GM23338 (cell line): ENCODE data around the gene CHRNB2. TPM values are rescaled to one million over a fixed set of nuclear protein-coding genes. Genes with fewer than 3 reads are reported as not detected.

Source experiments
- ATAC-seq: fragments of 200-7000 bp; cut with Tn5 transposase; 3 replicates; pipeline ENCODE4 v1.9.1; 2020
- DNase-seq: peaks from one replicate; pipeline ENCODE4 v3.0.0-alpha.2; 2015; ENCODE audit warnings: low spot score
- H2AFZ ChIP-seq: fragments of 200-600 bp; sonication (generic); 2 replicates; pipeline ENCODE4 v1.8.0; 2016; ENCODE audit warnings: antibody characterized with exemption, mild to moderate bottlenecking, moderate library complexity
- H3F3A ChIP-seq: fragments of 200-600 bp; sonication (generic); replicated peaks from 2 replicates; pipeline ENCODE4 v1.8.0; 2017; ENCODE audit warnings: antibody characterized with exemption, mixed run types, low read depth
- H3K27ac ChIP-seq: fragments of 200-600 bp; sonication (generic); 2 replicates; pipeline ENCODE4 v1.6.1; 2016; ENCODE audit warnings: low read depth
- H3K27me3 ChIP-seq: fragments of 200-600 bp; sonication (generic); 2 replicates; pipeline ENCODE4 v1.8.0; 2016; ENCODE audit warnings: mild to moderate bottlenecking, mixed run types, moderate library complexity; ENCODE audit not compliant: insufficient read depth
- H3K36me3 ChIP-seq: fragments of 200-600 bp; sonication (generic); 2 replicates; pipeline ENCODE4 v1.8.0; 2016; ENCODE audit warnings: mild to moderate bottlenecking; ENCODE audit not compliant: insufficient read depth
- H3K4me1 ChIP-seq: fragments of 200-600 bp; sonication (generic); 2 replicates; pipeline ENCODE4 v1.8.0; 2016; ENCODE audit warnings: mild to moderate bottlenecking, moderate library complexity; ENCODE audit not compliant: insufficient read depth
- H3K4me2 ChIP-seq: fragments of 200-600 bp; sonication (generic); 2 replicates; pipeline ENCODE4 v1.7.1; 2017; ENCODE audit warnings: mixed run types
- H3K4me3 ChIP-seq: fragments of 200-600 bp; sonication (generic); 2 replicates; pipeline ENCODE4 v1.6.1; 2016; ENCODE audit warnings: mixed run types
- H3K79me2 ChIP-seq: fragments of 200-600 bp; sonication (generic); replicated peaks from 2 replicates; pipeline ENCODE4 v1.8.0; 2017; ENCODE audit warnings: mild to moderate bottlenecking; ENCODE audit not compliant: insufficient read depth
- H3K9me2 ChIP-seq: fragments of 200-600 bp; sonication (generic); 2 replicates; pipeline ENCODE4 v1.8.0; 2017; ENCODE audit not compliant: insufficient read depth
- H4K20me1 ChIP-seq: fragments of 200-600 bp; sonication (generic); replicated peaks from 2 replicates; pipeline ENCODE4 v1.8.0; 2017; ENCODE audit warnings: mild to moderate bottlenecking; ENCODE audit not compliant: insufficient read depth
- H3K27ac Mint-ChIP-seq: 2 replicates; pipeline ENCODE4 v1.8.0; 2020; ENCODE audit warnings: inconsistent platforms, mild to moderate bottlenecking, moderate library complexity, mixed read lengths
- H3K27me3 Mint-ChIP-seq: 3 replicates; pipeline ENCODE4 v1.8.0; 2022; ENCODE audit warnings: low read depth, mild to moderate bottlenecking, moderate library complexity, mixed read lengths, inconsistent platforms; ENCODE audit not compliant: insufficient read depth, poor library complexity
- H3K36me3 Mint-ChIP-seq: 3 replicates; pipeline ENCODE4 v1.8.0; 2021; ENCODE audit warnings: low read depth, mild to moderate bottlenecking, inconsistent platforms, moderate library complexity, mixed read lengths
- H3K4me1 Mint-ChIP-seq: 3 replicates; pipeline ENCODE4 v1.8.0; 2020; ENCODE audit warnings: mild to moderate bottlenecking, inconsistent platforms, mixed read lengths
- H3K4me3 Mint-ChIP-seq: 3 replicates; pipeline ENCODE4 v1.8.0; 2021; ENCODE audit warnings: moderate library complexity, mild to moderate bottlenecking, inconsistent platforms, mixed read lengths
- H3K9me3 Mint-ChIP-seq: 3 replicates; pipeline ENCODE4 v1.8.0; 2020; ENCODE audit warnings: moderate library complexity, mild to moderate bottlenecking, inconsistent platforms, mixed read lengths
- CREB1 ChIP-seq: fragments of 250-450 bp; sonication (Bioruptor Pico); IDR thresholded peaks from 2 replicates; pipeline ENCODE4 v1.5.0; 2020; ENCODE audit warnings: low read depth, mild to moderate bottlenecking, moderate library complexity
- CTCF ChIP-seq, 2 experiments: fragments of 200-600 bp in 1 of 2; sonication (generic) in 1 of 2; conservative IDR thresholded peaks; 2 replicates each; pipeline versions ENCODE4 v1.5.1 to v1.6.1; 2016 to 2017; ENCODE audit warnings: antibody characterized with exemption in 2 of 2, low read depth in 2 of 2, mild to moderate bottlenecking in 2 of 2, moderate library complexity in 1 of 2
- ETS1 ChIP-seq: IDR thresholded peaks from 2 replicates; pipeline ENCODE4 v1.6.1; 2016; ENCODE audit warnings: antibody characterized with exemption
- EZH2 ChIP-seq: fragments of 200-600 bp; sonication (generic); IDR thresholded peaks from one replicate; pipeline ENCODE4 v1.8.0; 2017; ENCODE audit warnings: antibody characterized with exemption, mild to moderate bottlenecking, low read depth; ENCODE audit not compliant: unreplicated experiment
- EZH2phosphoT487 ChIP-seq: fragments of 200-600 bp; sonication (generic); IDR thresholded peaks from one replicate; pipeline ENCODE4 v1.8.1; 2018; ENCODE audit warnings: antibody characterized with exemption; ENCODE audit not compliant: unreplicated experiment
- JUNB ChIP-seq: IDR thresholded peaks from one replicate; pipeline ENCODE4 v1.6.1; 2016; ENCODE audit warnings: antibody characterized with exemption; ENCODE audit not compliant: unreplicated experiment
- NANOG ChIP-seq: IDR thresholded peaks from 2 replicates; pipeline ENCODE4 v1.6.1; 2016; ENCODE audit warnings: antibody characterized with exemption, borderline replicate concordance
- POLR2AphosphoS5 ChIP-seq: IDR thresholded peaks from 2 replicates; pipeline ENCODE4 v1.6.1; 2016; ENCODE audit warnings: antibody characterized with exemption, low read depth
- REST ChIP-seq: IDR thresholded peaks from one replicate; pipeline ENCODE4 v1.6.1; 2018; ENCODE audit warnings: antibody characterized with exemption; ENCODE audit not compliant: unreplicated experiment
- STAT1 ChIP-seq: IDR thresholded peaks from one replicate; pipeline ENCODE4 v1.6.1; 2016; ENCODE audit warnings: antibody characterized with exemption; ENCODE audit not compliant: unreplicated experiment
- ZNF114 ChIP-seq: fragments of 250-450 bp; sonication (Bioruptor Pico); IDR thresholded peaks from 2 replicates; pipeline ENCODE4 v1.5.0; 2020; ENCODE audit warnings: mild to moderate bottlenecking, moderate library complexity
- ZNF331 ChIP-seq: fragments of 250-450 bp; sonication (Bioruptor Pico); IDR thresholded peaks from 2 replicates; pipeline ENCODE4 v1.5.0; 2020; ENCODE audit warnings: low read depth, mild to moderate bottlenecking, moderate library complexity
- ZNF462 ChIP-seq: fragments of 250-450 bp; sonication (Bioruptor Pico); IDR thresholded peaks from 2 replicates; pipeline ENCODE4 v1.5.0; 2020; ENCODE audit warnings: mild to moderate bottlenecking, moderate library complexity
- polyA plus RNA-seq: library from polyadenylated mRNA; unstranded; fragments of >200 nt; fragmentation: Nextera tagmentation; extraction: Ambion mirVana; gene quantifications from 2 replicates; pipeline ENCODE4 v1.2.1, GENCODE V29; 2016
- total RNA-seq: library from RNA; depleted of rRNA; stranded (reverse); fragments of >200 nt; shearing (Covaris generic); gene quantifications from 2 replicates; pipeline ENCODE4 v1.2.3, GENCODE V29; 2014

Gene CHRNB2
- total and polyA plus RNA-seq, 2 experiments from 2014 or later, result 0.73 to 3.6 TPM

GRCh38 chr1:154615411-154615810 lies 47.8 kb downstream of the CHRNB2 start:
- no peaks in the 10 kb centered on the region for H3K36me3 ChIP-seq
- TF ChIP-seq REST (no peak), NANOG (no peak), ZNF462 (CRISPR knock-in tag) (no peak), EZH2 (no peak), POLR2AphosphoS5 (no peak), CREB1 (no peak), ZNF331 (CRISPR knock-in tag) (no peak), EZH2phosphoT487 (no peak), CTCF (conservative IDR thresholded peaks at IDR 0.05; ENCODE audit: low read depth in 2 of 2) (no peak), ETS1 (no peak), STAT1 (no peak), ZNF114 (no peak), JUNB (no peak)
- DNase-seq (no peak), ATAC-seq (no peak)
- peaks cover 7% of the 10 kb centered on the region; the same call in 1 of the 2 replicates for H4K20me1 ChIP-seq
- peaks cover 50% of the 10 kb centered on the region for H3K4me1 ChIP-seq
- no peak overlapping the region for H3K27ac ChIP-seq
- H3F3A ChIP-seq, result no peaks in the 10 kb centered on the region
- no peak overlapping the region for H3K4me3 ChIP-seq
- no peaks in the 10 kb centered on the region for H3K9me2 ChIP-seq
- no peak overlapping the region for H2AFZ ChIP-seq
- H3K27ac Mint-ChIP-seq, result no peak overlapping the region
- no peak overlapping the region for H3K4me3 Mint-ChIP-seq
- no peaks in the 10 kb centered on the region for H3K36me3 Mint-ChIP-seq
- H3K79me2 ChIP-seq, result peaks cover 98% of the 10 kb centered on the region
- H3K4me2 ChIP-seq, result no peak overlapping the region
- peaks cover 44% of the 10 kb centered on the region for H3K4me1 Mint-ChIP-seq
- H3K27me3 ChIP-seq, result no peaks in the 10 kb centered on the region
- peaks cover 11% of the 10 kb centered on the region for H3K27me3 Mint-ChIP-seq
- no peaks in the 10 kb centered on the region for H3K9me3 Mint-ChIP-seq
